ENCODE measurements around the gene FAM9C. TPM values are rescaled to one million over a fixed set of nuclear protein-coding genes. Genes with fewer than 3 reads are reported as not detected.
"Not testable (repeated sequence)": the region's sequence is repeated elsewhere in the genome, so short reads cannot be mapped to it uniquely, and the experiment has no call there.

The FAM9C gene
- total RNA-seq, 1 donor from 2014 or later: not detected

DNA sequence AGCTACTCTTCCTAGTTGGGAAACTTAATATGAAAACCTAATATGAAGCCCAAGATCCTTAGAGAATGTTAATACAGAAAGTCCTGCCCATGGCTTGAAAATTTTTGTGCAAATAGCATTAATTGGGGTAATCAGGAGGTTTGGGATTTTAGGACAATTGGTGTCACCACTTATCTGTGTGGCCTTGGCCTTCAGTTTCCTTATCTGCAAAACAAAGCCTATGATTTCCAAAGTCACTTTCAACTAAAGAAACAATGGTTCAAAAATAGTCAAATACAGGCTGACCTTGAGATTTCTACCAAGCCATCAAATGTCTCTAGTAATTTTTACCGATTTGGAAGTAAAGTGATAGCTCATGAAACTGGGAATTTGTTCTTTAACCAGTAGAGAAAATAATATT, 40.2 kb upstream of the FAM9C start:
- no peaks in the 10 kb centered on the region for H3K9me3 ChIP-seq
- no peaks in the 10 kb centered on the region for H3K36me3 ChIP-seq
- no peaks in the 10 kb centered on the region for H3K27me3 ChIP-seq
- H3K4me3 ChIP-seq: no peak overlapping the region
- TF ChIP-seq, protein P1, sequence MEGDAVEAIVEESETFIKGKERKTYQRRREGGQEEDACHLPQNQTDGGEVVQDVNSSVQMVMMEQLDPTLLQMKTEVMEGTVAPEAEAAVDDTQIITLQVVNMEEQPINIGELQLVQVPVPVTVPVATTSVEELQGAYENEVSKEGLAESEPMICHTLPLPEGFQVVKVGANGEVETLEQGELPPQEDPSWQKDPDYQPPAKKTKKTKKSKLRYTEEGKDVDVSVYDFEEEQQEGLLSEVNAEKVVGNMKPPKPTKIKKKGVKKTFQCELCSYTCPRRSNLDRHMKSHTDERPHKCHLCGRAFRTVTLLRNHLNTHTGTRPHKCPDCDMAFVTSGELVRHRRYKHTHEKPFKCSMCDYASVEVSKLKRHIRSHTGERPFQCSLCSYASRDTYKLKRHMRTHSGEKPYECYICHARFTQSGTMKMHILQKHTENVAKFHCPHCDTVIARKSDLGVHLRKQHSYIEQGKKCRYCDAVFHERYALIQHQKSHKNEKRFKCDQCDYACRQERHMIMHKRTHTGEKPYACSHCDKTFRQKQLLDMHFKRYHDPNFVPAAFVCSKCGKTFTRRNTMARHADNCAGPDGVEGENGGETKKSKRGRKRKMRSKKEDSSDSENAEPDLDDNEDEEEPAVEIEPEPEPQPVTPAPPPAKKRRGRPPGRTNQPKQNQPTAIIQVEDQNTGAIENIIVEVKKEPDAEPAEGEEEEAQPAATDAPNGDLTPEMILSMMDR (IDR thresholded peaks at IDR 0.05): no peak
- peaks cover 20% of the 10 kb centered on the region for H3K4me1 ChIP-seq
- DNase-seq: no peak
- intact Hi-C loops (cut with DNase I): no loop called here
- no peak overlapping the region for H3K27ac ChIP-seq
- no peak for ATAC-seq

DNA sequence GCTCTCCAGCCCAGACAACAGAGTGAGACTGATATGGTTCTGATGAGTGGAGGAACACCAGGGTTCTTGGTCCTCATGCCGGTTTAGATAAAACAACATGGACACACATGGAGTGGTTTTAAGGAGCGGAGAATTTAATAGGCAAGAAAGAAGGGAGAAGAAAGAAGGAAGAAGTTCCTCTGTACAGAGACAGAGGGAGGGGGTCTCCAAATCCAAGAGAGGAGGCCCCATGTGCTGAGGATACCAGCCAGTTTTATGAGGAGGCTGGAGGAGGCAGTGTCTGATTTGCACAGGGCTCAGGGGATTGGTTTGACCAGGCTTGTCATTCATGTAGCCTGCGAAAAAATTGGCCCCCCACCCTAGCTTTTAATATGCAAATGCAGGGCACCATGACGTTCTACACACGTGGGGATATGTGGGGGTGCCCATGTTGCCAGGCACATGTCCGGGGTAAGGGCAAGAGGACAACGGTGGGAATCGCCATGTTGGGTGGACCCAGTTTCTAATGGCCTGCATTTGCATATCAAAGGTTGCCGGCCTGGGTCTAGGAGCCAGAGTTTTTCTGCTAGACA, 39.4 kb upstream of the FAM9C start:
- H3K9me3 ChIP-seq; DNase-seq; intact Hi-C loops (cut with DNase I); H3K4me3 ChIP-seq; H3K36me3 ChIP-seq; H3K27me3 ChIP-seq; H3K27ac ChIP-seq; ATAC-seq: not testable (repeated sequence)
- H3K4me1 ChIP-seq: peaks cover 20% of the 10 kb centered on the region

GRCh38 chrX:13082206-13083065, 38.0 kb upstream of the FAM9C start:
- H3K27ac ChIP-seq: peak overlapping the region; percentile 63

GRCh38 chrX:13081395-13082205, 37.2 kb upstream of the FAM9C start:
- H3K9me3 ChIP-seq: no peaks in the 10 kb centered on the region
- no peak for DNase-seq
- H3K27me3 ChIP-seq: no peaks in the 10 kb centered on the region
- H3K27ac ChIP-seq: peak overlapping the region; percentile 63
- peak; percentile 23 for ATAC-seq
- H3K4me1 ChIP-seq: peaks cover 20% of the 10 kb centered on the region
- H3K36me3 ChIP-seq: no peaks in the 10 kb centered on the region
- intact Hi-C loops (cut with DNase I): no loop called here
- H3K4me3 ChIP-seq: no peak overlapping the region
- TF ChIP-seq, protein P1 (IDR thresholded peaks at IDR 0.05): no peak

More at GRCh38 chrX:13082206-13083065, 38.0 kb upstream of the FAM9C start:
- TF ChIP-seq, protein P1 (IDR thresholded peaks at IDR 0.05): no peak
- intact Hi-C loops (cut with DNase I): no loop called here
- H3K4me1 ChIP-seq: peaks cover 20% of the 10 kb centered on the region
- H3K4me3 ChIP-seq: no peak overlapping the region
- DNase-seq: no peak
- no peak for ATAC-seq
- H3K36me3 ChIP-seq: no peaks in the 10 kb centered on the region
- H3K9me3 ChIP-seq: no peaks in the 10 kb centered on the region
- no peaks in the 10 kb centered on the region for H3K27me3 ChIP-seq

DNA sequence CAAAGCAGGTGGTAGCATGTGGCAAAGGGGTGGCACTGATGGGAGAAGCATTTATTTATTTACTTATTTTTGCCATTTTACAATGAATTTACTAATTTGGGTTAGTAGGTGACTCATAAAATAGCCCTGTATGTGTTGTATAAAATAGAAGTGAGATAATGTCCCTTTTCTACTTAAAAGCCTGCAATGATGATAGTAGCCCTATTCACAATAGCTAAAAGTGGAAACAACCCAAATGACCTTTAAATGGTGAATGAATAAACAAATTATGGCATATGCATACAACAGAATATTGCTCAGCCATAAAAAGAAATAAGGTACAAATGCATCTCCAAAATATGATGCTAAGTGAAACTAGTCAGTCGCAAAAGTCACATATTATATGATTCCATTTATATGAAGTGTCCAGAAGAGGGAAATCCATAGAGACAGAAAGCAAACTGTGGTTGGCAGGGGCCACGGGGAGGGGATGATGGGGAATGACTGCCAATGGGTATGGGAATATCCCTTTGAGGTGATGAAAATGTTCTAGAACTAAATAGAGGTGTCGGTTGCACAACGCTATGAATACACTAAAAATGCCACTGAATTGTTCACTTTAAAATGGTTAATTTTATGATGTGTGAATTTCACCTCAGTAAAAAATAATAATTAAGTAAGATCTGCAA, 35.8 kb upstream of the FAM9C start:
- DNase-seq: no peak
- Histone ChIP-seq H3K4me1 (peaks cover 20% of the 10 kb centered on the region), H3K27ac (no peak overlapping the region), H3K27me3 (no peaks in the 10 kb centered on the region), H3K4me3 (no peak overlapping the region), H3K9me3 (no peaks in the 10 kb centered on the region), H3K36me3 (no peaks in the 10 kb centered on the region)
- TF ChIP-seq, protein P1 (IDR thresholded peaks at IDR 0.05): no peak
- ATAC-seq: no peak
- intact Hi-C loops (cut with DNase I): no loop called here

Data from upper lobe of right lung (tissue), 1 donor.